Duodenal mucosa (tissue), 2 donors: ENCODE data around the gene MATN1.

Experiments used
- H3K27ac ChIP-seq: one replicate; pipeline ENCODE4 v1.7.0; 2013; ENCODE audit warnings: low read depth, low read length
- H3K27me3 ChIP-seq, 2 donors: one replicate each; pipeline ENCODE4 v1.7.0; 2013; ENCODE audit warnings: low read length in 2 of 2, control low read depth in 1 of 2; ENCODE audit not compliant: insufficient read depth in 2 of 2, control insufficient read depth in 1 of 2
- H3K36me3 ChIP-seq, 2 donors: one replicate each; pipeline ENCODE4 v1.7.0; 2013; ENCODE audit warnings: low read length in 2 of 2, control low read depth in 1 of 2; ENCODE audit not compliant: insufficient read depth in 2 of 2, control insufficient read depth in 1 of 2
- H3K4me1 ChIP-seq, 2 donors: one replicate each; pipeline ENCODE4 v1.7.0; 2013; ENCODE audit warnings: low read length in 2 of 2, control low read depth in 1 of 2; ENCODE audit not compliant: insufficient read depth in 2 of 2, control insufficient read depth in 1 of 2
- H3K4me3 ChIP-seq, 2 donors: one replicate each; pipeline ENCODE4 v1.7.0; 2013; ENCODE audit warnings: low read length in 2 of 2, low read depth in 1 of 2
- H3K9ac ChIP-seq, 2 donors: one replicate each; pipeline ENCODE4 v1.7.0; 2013; ENCODE audit warnings: low read length in 2 of 2, low read depth in 1 of 2
- H3K9me3 ChIP-seq, 2 donors: one replicate each; pipeline ENCODE4 v1.7.0; 2013; ENCODE audit warnings: low read length in 2 of 2, control low read depth in 1 of 2; ENCODE audit not compliant: control insufficient read depth in 1 of 2

MATN1 gene

DNA sequence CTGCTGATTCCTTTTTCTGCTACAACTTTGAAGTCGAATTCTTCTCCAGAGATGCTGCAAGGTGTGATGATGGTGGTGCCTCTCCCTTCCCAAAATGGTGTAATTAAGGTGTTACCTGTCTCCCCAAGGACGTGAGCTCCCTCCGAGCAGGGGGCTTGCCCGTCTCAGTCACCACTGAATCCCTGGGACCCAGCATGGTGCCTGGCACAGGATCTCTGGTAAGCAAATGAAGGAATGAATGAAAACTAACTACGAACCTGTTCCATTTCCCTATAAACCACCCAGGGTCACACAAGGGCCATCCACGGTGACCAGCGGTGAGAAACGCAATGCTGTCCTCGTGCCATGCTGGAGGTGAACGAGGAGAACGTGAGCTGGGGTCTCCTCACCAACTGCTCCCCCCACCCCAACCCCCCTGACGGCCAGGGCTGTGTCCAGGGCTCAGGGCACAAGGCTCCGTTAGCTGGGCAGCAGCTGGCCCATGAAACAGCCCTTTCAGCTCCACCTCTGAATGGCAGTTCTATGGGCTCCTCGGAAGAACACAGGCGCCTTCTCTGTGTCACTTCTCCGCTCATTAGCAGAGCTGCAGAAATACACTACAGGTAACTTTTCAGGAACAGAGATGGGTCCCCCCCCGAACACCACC is 2.2 kb upstream of the MATN1 start:
- no peak overlapping the region for H3K4me3 ChIP-seq
- H3K9ac ChIP-seq: no peak overlapping the region
- H3K4me1 ChIP-seq: peaks cover 0 to 3% of the 10 kb centered on the region in 2 donors
- no peaks in the 10 kb centered on the region for H3K27me3 ChIP-seq
- no peak overlapping the region for H3K27ac ChIP-seq
- no peaks in the 10 kb centered on the region for H3K9me3 ChIP-seq
- H3K36me3 ChIP-seq: no peaks in the 10 kb centered on the region

DNA sequence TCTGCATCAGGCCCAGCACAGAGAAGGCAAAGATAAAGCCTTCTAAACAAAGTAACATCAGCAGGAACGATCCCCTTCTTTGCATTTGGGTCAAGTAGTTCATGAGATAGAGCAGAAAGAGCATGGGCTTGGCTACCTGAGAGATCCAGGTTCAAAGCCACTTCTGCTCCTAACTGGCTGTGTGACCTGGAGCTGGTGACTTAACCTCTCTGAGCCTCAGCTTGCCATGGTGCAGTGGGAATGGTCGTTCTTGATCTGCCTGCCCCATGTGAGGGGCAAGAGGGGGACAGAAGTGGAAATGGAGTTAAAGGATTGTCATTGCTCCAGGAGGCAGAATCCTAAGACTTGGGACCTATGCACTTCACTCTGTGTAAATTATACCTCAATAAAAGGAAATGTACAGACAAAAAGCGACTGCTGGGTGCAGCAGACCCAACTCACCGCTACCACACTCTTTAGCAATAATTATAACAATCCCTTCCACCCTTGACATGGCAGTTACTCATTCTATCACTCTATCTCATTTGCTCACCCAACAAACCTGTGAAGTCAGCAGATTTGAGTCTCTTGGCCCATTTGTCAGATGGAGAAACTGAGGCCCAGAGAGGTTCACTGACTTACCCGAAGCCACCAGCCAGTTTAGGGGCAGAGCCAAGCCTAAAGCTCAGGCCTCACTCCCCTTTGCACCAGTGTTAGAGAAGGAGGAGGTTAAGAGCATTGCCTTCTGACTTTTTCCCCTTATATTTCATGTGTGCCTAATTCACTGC is 1.5 kb upstream of the MATN1 start:
- no peak overlapping the region for H3K4me3 ChIP-seq
- no peak overlapping the region for H3K27ac ChIP-seq
- no peaks in the 10 kb centered on the region for H3K9me3 ChIP-seq
- peaks cover 0 to 3% of the 10 kb centered on the region in 2 donors for H3K4me1 ChIP-seq
- H3K27me3 ChIP-seq: no peaks in the 10 kb centered on the region
- H3K9ac ChIP-seq: no peak overlapping the region
- H3K36me3 ChIP-seq: no peaks in the 10 kb centered on the region

DNA sequence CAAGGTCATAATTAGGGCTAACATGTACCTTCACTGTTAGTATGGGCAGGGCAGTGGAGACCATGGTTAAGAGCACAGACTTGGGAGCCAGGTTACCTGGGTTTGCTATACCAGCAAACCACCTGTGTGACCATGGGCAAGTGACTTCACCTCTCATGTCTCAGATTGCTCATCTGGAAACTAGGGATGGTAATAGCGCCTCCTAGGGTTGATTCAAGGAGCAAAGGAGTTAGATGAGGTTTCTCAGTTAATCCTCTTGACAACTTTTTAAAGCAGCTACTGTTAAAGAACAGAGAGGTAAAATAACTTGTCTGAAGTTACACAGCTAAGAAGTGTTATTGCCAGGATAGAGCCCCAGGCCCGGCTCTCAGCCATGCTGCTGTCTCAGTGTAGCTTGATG is 790 bp upstream of the MATN1 start:
- no peaks in the 10 kb centered on the region for H3K36me3 ChIP-seq
- no peaks in the 10 kb centered on the region for H3K27me3 ChIP-seq
- peaks cover 5 to 7% of the 10 kb centered on the region in 2 donors for H3K4me1 ChIP-seq
- H3K9me3 ChIP-seq: no peaks in the 10 kb centered on the region
- no peak overlapping the region for H3K27ac ChIP-seq
- no peak overlapping the region for H3K9ac ChIP-seq
- H3K4me3 ChIP-seq: no peak overlapping the region

DNA sequence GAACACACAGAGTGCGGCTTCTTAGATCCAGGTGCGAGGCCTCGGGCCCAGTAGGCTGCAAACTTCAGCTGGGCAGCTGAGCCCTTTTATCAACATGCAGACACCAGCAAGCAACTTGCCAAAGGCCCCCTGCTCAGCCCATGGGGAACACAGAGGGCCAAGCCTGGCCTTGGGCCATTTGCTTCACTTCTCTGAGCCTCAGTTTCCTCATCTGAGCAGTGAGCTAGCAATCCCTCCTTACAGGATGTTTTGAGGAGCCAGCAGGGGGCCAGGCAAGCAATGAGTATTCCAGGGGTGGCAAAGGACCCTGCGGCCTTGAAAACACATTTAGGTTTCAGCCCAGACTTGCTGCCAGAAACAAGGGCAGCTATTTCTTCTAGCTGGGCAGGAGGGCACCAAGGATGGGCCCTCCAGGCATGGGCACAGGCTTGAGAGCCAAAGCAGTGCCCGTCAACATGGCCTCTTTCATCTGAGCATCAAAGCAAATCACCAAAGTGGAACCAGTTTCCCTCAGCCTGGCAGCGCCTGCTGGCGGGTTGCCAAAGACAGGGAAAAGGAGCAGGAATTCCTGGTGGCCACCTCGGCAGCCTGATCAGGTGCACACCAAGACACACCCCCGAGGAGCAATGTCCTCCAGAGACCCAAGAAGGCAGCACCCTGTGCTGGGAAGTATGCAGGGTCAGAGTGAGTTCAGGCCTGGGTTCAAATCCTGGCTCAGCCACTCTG is 1.4 kb downstream of the MATN1 start:
- Histone ChIP-seq H3K27me3 (no peaks in the 10 kb centered on the region), H3K4me1 (peaks cover 7 to 11% of the 10 kb centered on the region in 2 donors), H3K4me3 (no peak overlapping the region), H3K27ac (no peak overlapping the region), H3K9ac (no peak overlapping the region), H3K36me3 (no peaks in the 10 kb centered on the region), H3K9me3 (no peaks in the 10 kb centered on the region)

DNA sequence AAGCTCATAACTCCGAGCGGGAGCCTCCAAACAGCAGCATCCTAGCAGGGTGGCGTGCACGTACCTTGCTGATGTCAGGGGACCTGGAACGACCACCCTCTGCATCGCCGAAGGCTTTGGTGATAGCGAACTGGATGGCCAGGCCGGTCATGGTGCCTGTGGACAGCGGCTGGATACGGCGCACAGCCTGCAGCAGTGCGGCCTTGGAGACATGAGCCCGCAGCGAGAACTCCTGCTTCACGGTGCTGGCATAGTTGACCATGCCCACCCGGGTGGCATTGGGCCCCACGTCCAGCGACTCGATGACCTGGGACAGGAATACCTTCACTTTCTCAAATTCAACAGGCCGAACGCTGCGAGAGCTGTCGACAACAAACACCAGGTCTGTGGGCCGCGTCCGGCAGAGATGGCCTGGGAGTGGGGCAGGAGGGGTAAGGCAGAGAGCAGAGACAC is 2.0 kb downstream of the MATN1 start:
- no peaks in the 10 kb centered on the region for H3K27me3 ChIP-seq
- no peaks in the 10 kb centered on the region for H3K9me3 ChIP-seq
- no peak overlapping the region for H3K27ac ChIP-seq
- H3K4me1 ChIP-seq: peaks cover 7 to 11% of the 10 kb centered on the region in 2 donors
- H3K36me3 ChIP-seq: no peaks in the 10 kb centered on the region
- H3K9ac ChIP-seq: no peak overlapping the region
- no peak overlapping the region for H3K4me3 ChIP-seq

DNA sequence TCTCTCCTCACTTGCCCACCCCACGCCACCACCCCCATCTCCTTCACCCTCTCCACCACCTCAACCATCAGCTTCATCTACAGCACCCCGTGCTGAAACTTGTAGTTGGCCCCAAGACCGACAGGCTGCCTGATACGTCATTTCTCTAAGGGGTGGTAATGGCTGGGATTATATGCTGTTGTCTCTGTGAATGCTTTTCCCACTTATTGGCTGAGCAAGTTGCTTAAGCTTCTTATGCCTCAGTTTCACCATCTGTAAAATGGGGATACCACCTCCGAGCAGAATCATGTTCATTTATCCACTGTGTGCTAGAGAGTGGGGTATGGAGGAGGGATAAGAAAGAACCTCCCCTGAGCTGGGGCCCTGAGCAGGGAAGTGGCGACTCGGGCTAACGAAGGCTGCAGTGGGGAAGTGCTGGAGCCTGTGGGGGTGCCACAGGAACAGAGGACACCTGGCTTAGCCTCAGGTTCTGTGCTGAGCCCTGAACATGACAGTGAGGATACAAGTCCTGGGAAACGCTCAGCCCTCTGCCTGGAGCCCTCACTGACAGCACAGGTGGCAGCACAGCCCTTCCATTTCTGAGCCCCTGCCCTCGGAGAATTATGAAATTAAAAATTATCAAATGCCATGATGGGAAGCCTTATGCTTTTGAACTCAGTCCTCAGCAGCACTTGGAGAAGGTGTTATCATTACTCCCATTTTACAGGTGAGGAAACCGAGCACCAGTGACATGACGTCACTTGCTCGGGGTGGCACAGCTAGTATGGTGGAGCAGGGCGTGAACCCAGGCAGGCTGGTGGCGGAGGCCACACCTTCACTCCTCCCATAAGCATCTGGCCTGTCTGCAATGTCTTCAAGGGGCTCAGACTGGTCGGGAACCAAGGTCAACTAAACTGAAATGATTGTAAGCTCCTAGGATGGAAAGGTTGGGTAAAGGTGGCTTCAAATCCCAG is 2.8 kb downstream of the MATN1 start:
- Histone ChIP-seq H3K36me3 (no peaks in the 10 kb centered on the region), H3K27ac (no peak overlapping the region), H3K9ac (no peak overlapping the region)

DNA sequence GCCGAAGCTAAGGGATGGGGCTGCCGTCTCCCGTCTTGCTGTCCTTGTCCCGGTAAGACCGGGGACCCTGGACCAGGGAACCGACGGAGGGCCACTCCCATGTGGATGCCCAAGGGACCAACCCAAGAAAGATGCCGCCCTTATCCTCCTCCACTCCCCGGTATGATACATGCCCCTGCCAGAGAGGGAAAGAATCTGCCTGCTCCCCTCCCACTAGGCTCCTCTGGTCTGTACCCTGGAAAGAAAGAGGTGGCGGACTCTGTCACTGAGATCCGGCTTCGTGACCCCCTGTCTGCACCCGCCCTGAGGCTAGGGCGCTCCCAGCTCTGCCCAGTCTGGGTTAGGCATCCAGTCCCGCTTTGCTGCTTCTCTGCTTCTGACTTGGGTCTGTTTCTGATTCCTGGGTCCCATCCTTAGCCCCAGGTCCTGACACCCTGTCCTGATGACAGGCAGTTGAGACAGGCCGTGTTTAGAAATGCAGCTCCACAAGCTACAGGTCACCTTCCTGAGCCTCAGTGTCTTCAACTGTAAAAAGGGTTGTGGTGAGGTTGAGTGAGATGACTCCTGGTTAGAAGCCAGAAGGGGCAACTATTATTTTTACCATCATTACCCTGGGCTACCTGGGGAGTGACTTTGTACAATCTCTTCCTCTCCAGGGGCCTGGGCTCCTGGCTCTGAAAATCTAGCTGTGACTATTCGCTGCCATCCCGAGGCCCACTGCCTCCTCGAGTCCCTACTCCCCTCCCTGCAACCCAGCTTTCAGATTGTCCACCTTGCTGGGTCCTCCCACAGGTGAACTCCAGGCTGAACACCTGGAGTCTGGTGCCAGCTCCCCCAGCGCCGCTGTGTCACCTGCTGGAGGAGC is 3.7 kb downstream of the MATN1 start:
- H3K4me3 ChIP-seq: peak overlapping the region; percentile 78 to 84

More for the DNA sequence above, 2.8 kb downstream of the MATN1 start:
- H3K4me3 ChIP-seq: no peak overlapping the region
- H3K9me3 ChIP-seq: peaks cover 2 to 3% of the 10 kb centered on the region in 2 donors
- H3K27me3 ChIP-seq: no peaks in the 10 kb centered on the region
- H3K4me1 ChIP-seq: peaks cover 7 to 11% of the 10 kb centered on the region in 2 donors

DNA sequence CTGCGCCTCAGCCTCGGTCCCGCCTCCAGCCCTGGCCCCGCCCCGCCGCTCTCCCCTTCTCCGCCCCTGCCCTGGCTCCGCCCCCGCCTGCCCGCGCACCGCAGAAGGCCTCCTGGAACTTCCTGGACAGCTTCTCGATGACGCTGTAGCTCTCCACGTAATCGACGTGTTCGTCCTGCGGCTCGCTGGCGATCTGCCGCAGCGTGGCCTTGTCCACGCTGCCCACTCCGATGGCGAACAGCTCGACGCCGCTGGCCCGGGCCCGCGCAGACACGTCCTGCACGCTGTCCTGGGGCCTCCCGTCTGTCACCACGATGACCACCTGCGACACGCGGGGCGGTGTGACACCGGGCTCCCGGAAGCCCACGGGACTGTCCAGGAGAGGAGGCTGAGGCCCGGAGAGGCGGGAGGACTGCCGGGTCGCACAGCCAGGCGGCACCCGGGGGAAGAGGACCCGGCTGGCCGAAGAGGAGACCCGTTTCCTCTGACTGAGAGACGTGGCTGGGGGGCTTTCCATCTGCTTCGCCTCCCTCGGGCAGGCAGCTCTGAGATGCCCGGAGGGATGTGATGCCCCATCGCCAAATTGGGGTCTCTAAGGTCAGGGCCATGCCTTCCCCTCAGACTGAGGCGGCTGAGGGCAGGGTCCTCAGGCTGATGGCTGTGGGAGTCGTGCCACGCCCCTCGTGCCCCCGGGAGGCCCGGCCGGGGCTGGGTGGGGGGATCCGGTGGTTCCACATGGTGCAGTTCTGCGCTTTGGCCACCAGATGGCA is 4.6 kb downstream of the MATN1 start:
- Histone ChIP-seq H3K36me3 (no peaks in the 10 kb centered on the region), H3K4me1 (peaks cover 5 to 11% of the 10 kb centered on the region in 2 donors), H3K9me3 (peaks cover 5 to 7% of the 10 kb centered on the region in 2 donors), H3K27me3 (no peaks in the 10 kb centered on the region), H3K4me3 (peak overlapping the region; percentile 78 to 84), H3K9ac (peak overlapping the region; percentile 92 to 94), H3K27ac (peak overlapping the region; percentile 100)

More for the DNA sequence above, 3.7 kb downstream of the MATN1 start:
- Histone ChIP-seq H3K27me3 (no peaks in the 10 kb centered on the region), H3K27ac (no peak overlapping the region), H3K9ac (peak overlapping the region; percentile 92 to 94), H3K36me3 (no peaks in the 10 kb centered on the region), H3K4me1 (peaks cover 7 to 11% of the 10 kb centered on the region in 2 donors), H3K9me3 (peaks cover 5 to 7% of the 10 kb centered on the region in 2 donors)
